Endothelial cell (in vitro differentiated cells): Measurements from ENCODE around the gene HOXD12. TPM values are rescaled to one million over a fixed set of nuclear protein-coding genes. Genes with fewer than 3 reads are reported as not detected.

Source experiments
- DNase-seq: peaks from one replicate; pipeline ENCODE4 v3.0.0; 2021; ENCODE audit warnings: low spot score
- H3K27ac Mint-ChIP-seq: one replicate; pipeline ENCODE4 v1.8.0; 2021; ENCODE audit warnings: mixed read lengths, inconsistent platforms; ENCODE audit not compliant: unreplicated experiment
- H3K27me3 Mint-ChIP-seq: one replicate; pipeline ENCODE4 v1.8.0; 2021; ENCODE audit warnings: mild to moderate bottlenecking, moderate library complexity, mixed read lengths, inconsistent platforms; ENCODE audit not compliant: unreplicated experiment
- H3K36me3 Mint-ChIP-seq: one replicate; pipeline ENCODE4 v1.8.0; 2021; ENCODE audit warnings: mild to moderate bottlenecking, low read depth, mixed read lengths, inconsistent platforms; ENCODE audit not compliant: unreplicated experiment
- H3K4me1 Mint-ChIP-seq: one replicate; pipeline ENCODE4 v1.8.0; 2021; ENCODE audit warnings: mild to moderate bottlenecking, mixed read lengths, inconsistent platforms; ENCODE audit not compliant: unreplicated experiment
- H3K4me3 Mint-ChIP-seq: one replicate; pipeline ENCODE4 v1.8.0; 2021; ENCODE audit warnings: mild to moderate bottlenecking, mixed read lengths, inconsistent platforms; ENCODE audit not compliant: unreplicated experiment
- H3K9me3 Mint-ChIP-seq: one replicate; pipeline ENCODE4 v1.8.0; 2021; ENCODE audit warnings: mixed read lengths, inconsistent platforms; ENCODE audit not compliant: unreplicated experiment
- total RNA-seq: library from RNA; stranded (reverse); fragmentation: NEBNext Ultra II Directional; extraction: Animal tissue kit (Norgen Biotek cat#: 25700); gene quantifications from one replicate; pipeline ENCODE4 v1.2.1, GENCODE V29; 2021; ENCODE audit not compliant: unreplicated experiment
- TF ChIP-seq, protein P1 (sequence below): fragments of 200-600 bp; sonication (generic); IDR thresholded peaks from one replicate; pipeline ENCODE4 v1.5.0; 2021; ENCODE audit warnings: antibody characterized with exemption; ENCODE audit not compliant: unreplicated experiment

Gene HOXD12
- total RNA-seq, 1 donor from 2014 or later: not detected

DNA sequence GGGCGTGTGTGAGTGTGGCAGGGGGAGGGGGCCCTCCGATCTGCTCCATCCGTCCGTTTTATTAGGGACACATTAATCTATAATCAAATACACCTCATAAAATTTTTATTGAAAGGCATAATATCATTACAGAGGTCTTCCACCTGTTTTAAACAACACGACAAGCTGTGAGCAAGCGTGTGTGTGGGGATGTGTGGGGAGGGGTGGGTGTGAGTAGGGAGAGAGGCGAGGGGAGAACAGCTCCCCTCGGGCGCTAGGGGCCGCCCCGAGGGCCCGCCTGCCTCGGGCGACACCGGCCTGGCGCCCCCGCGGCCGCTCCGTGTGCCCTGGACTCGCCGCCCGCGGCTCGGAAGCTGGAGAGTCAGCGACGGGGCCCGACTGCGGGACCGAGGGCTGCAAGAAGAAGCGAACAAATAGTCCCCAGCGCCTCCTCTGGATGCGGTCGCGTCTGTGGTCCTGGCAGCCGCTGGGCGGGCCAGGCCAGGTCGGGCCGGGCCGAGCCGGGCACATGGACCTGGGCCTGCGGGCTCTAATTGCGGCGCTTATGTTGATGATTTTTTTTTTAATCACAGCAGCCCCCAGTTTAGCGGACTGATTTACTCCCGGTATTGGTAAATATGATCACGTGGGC, 22.6 kb downstream of the HOXD12 start:
- peaks cover 51% of the 10 kb centered on the region for H3K27me3 Mint-ChIP-seq
- no peaks in the 10 kb centered on the region for H3K36me3 Mint-ChIP-seq
- TF ChIP-seq, protein P1, sequence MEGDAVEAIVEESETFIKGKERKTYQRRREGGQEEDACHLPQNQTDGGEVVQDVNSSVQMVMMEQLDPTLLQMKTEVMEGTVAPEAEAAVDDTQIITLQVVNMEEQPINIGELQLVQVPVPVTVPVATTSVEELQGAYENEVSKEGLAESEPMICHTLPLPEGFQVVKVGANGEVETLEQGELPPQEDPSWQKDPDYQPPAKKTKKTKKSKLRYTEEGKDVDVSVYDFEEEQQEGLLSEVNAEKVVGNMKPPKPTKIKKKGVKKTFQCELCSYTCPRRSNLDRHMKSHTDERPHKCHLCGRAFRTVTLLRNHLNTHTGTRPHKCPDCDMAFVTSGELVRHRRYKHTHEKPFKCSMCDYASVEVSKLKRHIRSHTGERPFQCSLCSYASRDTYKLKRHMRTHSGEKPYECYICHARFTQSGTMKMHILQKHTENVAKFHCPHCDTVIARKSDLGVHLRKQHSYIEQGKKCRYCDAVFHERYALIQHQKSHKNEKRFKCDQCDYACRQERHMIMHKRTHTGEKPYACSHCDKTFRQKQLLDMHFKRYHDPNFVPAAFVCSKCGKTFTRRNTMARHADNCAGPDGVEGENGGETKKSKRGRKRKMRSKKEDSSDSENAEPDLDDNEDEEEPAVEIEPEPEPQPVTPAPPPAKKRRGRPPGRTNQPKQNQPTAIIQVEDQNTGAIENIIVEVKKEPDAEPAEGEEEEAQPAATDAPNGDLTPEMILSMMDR: no peak
- H3K4me1 Mint-ChIP-seq: peaks cover 17% of the 10 kb centered on the region
- no peaks in the 10 kb centered on the region for H3K9me3 Mint-ChIP-seq
- H3K4me3 Mint-ChIP-seq: peak overlapping the region; percentile 80
- no peak for DNase-seq
- H3K27ac Mint-ChIP-seq: no peak overlapping the region

- Mint-ChIP-seq H3K9me3 (no peaks in the 10 kb centered on the region), H3K27me3 (peaks cover 51% of the 10 kb centered on the region), H3K36me3 (no peaks in the 10 kb centered on the region), H3K4me3 (peak within 1 kb of the TSS; percentile 80), H3K27ac (no peak within 1 kb of the TSS), H3K4me1 (peaks cover 16% of the 10 kb centered on the region)
- TF ChIP-seq, protein P1: no peak
- DNase-seq: peak; percentile 67
Measured at GRCh38 chr2:176122683-176123410, 23.3 kb downstream of the HOXD12 start, which contains the start of gene HOXD9. HOXD9 (plus strand) TSS chr2:176122719; CDS start chr2:176122769, 50 bp downstream.

- no peaks in the 10 kb centered on the region for H3K36me3 Mint-ChIP-seq
- H3K27me3 Mint-ChIP-seq: peaks cover 51% of the 10 kb centered on the region
- TF ChIP-seq, protein P1: no peak
- H3K27ac Mint-ChIP-seq: no peak overlapping the region
- H3K9me3 Mint-ChIP-seq: no peaks in the 10 kb centered on the region
- DNase-seq: no peak
- H3K4me3 Mint-ChIP-seq: peak overlapping the region; percentile 76
- H3K4me1 Mint-ChIP-seq: peaks cover 22% of the 10 kb centered on the region
Measured at GRCh38 chr2:176123411-176124109, 24.0 kb downstream of the HOXD12 start.

DNA sequence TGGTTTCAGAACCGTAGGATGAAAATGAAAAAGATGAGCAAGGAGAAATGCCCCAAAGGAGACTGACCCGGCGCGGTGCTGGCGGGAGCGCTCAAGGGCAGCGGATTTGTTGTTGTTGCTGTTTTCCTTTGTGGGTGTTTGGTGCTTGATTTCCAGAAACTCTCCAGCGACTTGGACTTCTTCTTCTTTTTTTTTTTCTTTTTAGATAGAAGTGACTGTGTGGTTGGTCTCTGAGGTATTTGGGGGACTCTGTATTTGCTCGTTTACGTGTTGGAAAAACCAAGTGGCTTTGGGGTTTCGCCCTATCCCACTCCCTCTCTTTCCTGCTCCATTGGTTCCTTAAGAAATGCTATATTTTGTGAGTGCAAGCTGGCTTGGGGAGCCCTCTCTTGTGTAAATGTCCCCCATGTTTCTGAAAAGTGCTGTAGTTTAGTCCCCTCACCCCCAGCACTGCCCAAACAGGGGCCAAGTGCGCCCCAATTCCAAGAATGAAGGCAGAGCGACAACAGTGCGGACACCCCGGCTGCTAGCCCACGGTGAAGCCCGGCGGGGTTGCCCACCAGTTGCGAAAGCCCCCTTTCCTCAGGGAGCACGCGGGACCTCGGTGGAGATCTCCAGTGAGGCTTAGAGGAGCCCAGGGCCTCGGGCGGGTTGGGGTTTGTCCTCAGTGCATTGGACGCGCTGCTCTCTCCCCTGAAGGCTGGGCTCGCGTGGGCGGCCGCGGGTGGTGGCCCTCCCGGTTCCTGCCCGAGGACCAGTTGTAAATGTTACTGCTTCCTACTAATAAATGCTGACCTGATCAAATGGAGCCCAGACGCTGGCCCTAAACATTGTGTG, 24.7 kb downstream of the HOXD12 start:
- H3K9me3 Mint-ChIP-seq: no peaks in the 10 kb centered on the region
- peaks cover 24% of the 10 kb centered on the region for H3K4me1 Mint-ChIP-seq
- no peak for DNase-seq
- H3K4me3 Mint-ChIP-seq: peak overlapping the region; percentile 76
- TF ChIP-seq, protein P1: no peak
- peaks cover 49% of the 10 kb centered on the region for H3K27me3 Mint-ChIP-seq
- no peak overlapping the region for H3K27ac Mint-ChIP-seq
- no peaks in the 10 kb centered on the region for H3K36me3 Mint-ChIP-seq
